CD4-positive, alpha-beta T cell treated with Interleukin-10 for 1 hour (primary cell): ENCODE results near the gene KMT2D.
"Not testable (repeated sequence)": the region's sequence is repeated elsewhere in the genome, so short reads cannot be mapped to it uniquely, and the experiment has no call there.

ENCODE experiments used
- DNase-seq: peaks from one replicate; pipeline ENCODE4 v3.0.0-alpha.2; 2020

KMT2D gene

GRCh38 chr12:49088150-49088931 is 27.7 kb upstream of the KMT2D start:
- peak; percentile 82 for DNase-seq

- no peak for DNase-seq
These were observed 25.5 kb upstream of the KMT2D start for GRCh38 chr12:49086116-49086515.

GRCh38 chr12:49084438-49084837 is 23.8 kb upstream of the KMT2D start:
- DNase-seq: no peak

- DNase-seq: no peak
These were observed 19.2 kb upstream of the KMT2D start for GRCh38 chr12:49079793-49080192.

GRCh38 chr12:49070971-49071370 is 10.4 kb upstream of the KMT2D start:
- no peak for DNase-seq

- peak; percentile 99 for DNase-seq
These were observed 9.1 kb upstream of the KMT2D start, which contains the start of gene RHEBL1 for GRCh38 chr12:49069507-49070346. Gene RHEBL1, minus strand, starts transcription at chr12:49069979. Its CDS starts 194 bp downstream, at chr12:49069785.

GRCh38 chr12:49068879-49069506 is 8.4 kb upstream of the KMT2D start:
- no peak for DNase-seq

- no peak for DNase-seq
These were observed 5.5 kb upstream of the KMT2D start for GRCh38 chr12:49066120-49066519.

- no peak for DNase-seq
These were observed 4.2 kb upstream of the KMT2D start for GRCh38 chr12:49064767-49065152.

GRCh38 chr12:49061916-49062315 is 1.3 kb upstream of the KMT2D start:
- not testable (repeated sequence) for DNase-seq

- DNase-seq: no peak
These were observed 610 bp upstream of the KMT2D start for GRCh38 chr12:49061157-49061650.

- peak; percentile 18 for DNase-seq
These were observed 1.1 kb downstream of the KMT2D start for GRCh38 chr12:49059299-49060171.

GRCh38 chr12:49059045-49059298 is 1.6 kb downstream of the KMT2D start:
- DNase-seq: no peak

GRCh38 chr12:49058366-49059044 is 2.1 kb downstream of the KMT2D start:
- DNase-seq: no peak

GRCh38 chr12:49057888-49058287 is 2.7 kb downstream of the KMT2D start:
- no peak for DNase-seq

GRCh38 chr12:49055978-49056754 is 4.4 kb downstream of the KMT2D start:
- peak; percentile 77 for DNase-seq

GRCh38 chr12:49055092-49055491 is 5.5 kb downstream of the KMT2D start:
- no peak for DNase-seq

- no peak for DNase-seq
These were observed 6.1 kb downstream of the KMT2D start for GRCh38 chr12:49054524-49054923.

- no peak for DNase-seq
These were observed 6.5 kb downstream of the KMT2D start for GRCh38 chr12:49054096-49054495.

GRCh38 chr12:49052451-49053208 is 8.0 kb downstream of the KMT2D start:
- no peak for DNase-seq
